Activated CD8-positive, alpha-beta memory T cell treated with anti-CD3 and anti-CD28 coated beads for 48 hours (primary cell): ENCODE results near the gene IAH1.

Experiments used
- DNase-seq, 3 experiments: peaks; one replicate each; pipeline ENCODE4 v3.0.0-alpha.2; 2020; ENCODE audit warnings: low read depth in 2 of 3, low spot score in 2 of 3

Gene IAH1, protein sequence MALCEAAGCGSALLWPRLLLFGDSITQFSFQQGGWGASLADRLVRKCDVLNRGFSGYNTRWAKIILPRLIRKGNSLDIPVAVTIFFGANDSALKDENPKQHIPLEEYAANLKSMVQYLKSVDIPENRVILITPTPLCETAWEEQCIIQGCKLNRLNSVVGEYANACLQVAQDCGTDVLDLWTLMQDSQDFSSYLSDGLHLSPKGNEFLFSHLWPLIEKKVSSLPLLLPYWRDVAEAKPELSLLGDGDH

DNA sequence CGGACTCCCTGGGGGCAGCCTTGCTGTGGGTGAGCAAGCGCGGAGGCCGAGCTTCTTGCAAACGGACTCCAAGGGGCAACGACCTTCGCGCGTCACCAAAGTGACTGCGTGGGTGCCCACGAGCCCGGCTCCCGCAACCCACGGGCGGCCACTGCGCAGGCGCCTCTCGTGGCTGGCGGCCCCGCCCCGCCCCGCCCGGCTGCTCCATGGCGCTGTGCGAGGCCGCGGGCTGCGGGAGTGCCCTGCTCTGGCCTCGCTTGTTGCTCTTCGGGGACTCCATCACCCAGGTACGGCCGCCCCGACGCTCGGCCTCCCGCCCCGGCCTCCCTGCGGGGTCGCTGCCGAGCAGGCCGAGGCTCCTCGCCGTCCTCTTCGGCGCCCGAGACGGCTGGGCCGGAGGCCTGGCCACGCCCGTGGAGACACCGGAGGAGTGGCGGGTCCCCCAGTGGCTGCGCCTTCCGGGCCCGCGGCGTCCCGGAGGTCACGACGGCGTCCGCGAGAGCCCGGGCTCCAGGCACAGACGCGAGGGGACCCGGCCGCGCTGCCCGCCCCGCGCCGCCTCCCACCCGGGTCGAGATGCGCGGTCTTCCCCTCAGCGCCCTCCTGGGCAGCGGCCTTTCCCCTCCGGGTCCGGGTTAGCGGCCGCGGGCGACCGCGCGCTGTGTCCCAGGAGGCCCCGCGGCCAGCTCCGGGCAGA is at the start of gene IAH1:
IAH1 (plus strand) TSS at position 191 of the 697 bp plus-strand sequence; CDS start at position 207, 16 bp downstream.
- DNase-seq: peak; percentile 44 to 50 (median 49)

DNA sequence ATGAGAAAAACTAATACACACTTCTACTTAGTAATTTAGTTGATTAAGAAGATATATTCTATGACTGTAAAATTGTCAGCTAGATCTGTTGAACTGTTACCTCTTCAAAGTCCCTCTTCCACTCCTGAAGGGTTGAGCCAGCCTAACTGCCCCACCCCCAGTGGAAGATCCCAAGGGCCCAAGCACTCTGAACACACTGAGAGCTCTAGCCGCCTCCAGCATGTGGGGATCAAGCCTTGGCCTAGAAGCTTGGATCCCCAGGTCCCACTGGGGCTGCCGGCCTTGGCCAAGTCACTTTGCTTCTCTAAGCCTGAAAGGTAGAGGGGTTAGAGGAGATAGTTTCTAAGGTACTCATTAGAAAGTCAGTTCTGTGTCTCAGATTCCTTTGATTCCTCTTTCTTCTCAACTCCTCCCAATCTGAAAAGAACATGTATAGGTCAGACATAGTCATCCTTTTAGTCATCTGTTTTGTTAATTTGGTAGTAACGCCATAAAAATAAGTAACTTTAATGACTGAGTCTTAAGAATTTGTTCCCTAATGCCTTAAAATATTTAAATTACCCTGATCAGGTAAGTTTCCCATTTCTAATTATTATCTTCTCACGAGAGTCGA is 45.3 kb upstream of the IAH1 start:
- no peak for DNase-seq

DNA sequence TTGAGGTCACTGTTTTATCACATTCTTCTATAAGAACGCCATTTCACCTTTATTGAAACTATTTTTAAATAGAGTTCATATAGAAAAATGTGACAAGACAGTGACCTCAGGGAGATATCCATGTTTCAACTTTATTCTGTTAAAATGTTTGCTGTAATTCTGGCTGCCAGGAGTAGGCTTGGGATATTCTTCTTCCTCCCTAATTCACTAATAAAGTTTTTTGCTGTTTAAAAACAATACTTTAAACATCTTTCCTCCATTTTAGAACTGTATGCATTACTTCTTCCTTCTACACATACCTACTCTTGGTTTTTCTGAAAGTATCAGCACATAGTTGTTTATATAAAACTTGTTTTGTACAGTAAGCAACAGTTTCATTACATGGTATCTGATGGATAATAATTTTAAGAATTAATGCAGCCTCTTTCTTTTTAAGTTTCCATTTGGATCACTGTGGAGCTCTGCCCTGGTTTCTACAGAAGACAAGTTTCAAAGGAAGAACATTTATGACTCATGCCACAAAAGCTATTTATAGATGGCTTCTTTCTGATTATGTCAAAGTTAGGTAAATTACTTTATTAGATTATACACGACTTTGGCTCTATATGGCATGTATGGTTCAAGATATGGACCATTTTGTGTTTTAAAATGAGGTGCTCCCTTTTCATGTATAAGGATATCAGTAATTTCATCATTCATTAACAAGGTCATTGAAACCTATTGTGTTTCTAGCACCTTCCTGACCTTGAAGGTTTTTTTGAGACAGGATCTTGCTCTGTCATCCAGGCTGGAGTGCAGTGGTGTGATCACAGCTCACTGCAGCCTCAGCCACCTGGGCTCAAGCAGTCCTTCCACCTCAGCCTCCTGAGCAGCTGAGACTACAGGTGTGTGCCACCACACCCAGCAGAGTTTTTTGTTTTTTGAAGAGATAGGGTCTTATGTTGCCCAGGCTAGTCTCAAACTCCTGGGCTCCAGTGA is 43.7 kb upstream of the IAH1 start:
- no peak for DNase-seq

DNA sequence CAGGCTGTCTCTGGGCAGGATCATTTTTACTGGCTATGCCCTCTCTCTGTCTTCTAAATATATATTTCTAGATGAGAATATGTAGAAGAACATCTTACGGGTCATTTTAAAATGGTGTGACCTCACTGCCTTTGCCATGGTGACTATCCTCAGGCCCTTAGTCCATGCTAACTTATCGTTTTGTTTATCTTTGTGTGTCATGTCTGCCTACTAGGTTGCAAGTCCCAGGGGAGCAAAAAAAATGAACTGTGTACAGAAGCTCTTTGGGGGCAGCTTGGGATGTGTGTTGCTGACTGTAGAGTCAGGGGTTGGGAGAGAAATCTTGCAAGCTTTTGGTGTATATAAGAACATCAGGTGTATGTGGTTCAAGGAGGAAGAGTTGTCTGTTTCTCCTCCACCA is 39.9 kb upstream of the IAH1 start:
- no peak for DNase-seq

DNA sequence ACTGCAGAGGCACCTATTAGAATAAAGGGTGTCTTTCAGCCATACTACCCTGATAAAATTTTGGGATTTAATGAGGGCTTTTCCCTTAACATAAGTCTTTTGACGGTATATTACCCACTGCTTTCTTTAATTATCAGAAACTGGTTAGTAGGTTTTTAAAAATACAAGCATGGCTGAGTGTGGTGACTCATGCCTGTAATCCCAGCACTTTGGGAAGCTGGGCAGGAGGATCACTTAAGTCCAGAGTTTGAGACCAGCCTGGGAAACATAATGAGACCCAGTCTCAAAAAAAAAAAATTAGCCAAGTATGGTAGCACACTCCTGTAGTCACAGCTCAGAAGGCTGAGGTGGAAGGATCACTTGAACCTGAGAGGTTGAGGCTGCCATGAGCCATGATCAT is 34.8 kb upstream of the IAH1 start:
- DNase-seq: no peak

DNA sequence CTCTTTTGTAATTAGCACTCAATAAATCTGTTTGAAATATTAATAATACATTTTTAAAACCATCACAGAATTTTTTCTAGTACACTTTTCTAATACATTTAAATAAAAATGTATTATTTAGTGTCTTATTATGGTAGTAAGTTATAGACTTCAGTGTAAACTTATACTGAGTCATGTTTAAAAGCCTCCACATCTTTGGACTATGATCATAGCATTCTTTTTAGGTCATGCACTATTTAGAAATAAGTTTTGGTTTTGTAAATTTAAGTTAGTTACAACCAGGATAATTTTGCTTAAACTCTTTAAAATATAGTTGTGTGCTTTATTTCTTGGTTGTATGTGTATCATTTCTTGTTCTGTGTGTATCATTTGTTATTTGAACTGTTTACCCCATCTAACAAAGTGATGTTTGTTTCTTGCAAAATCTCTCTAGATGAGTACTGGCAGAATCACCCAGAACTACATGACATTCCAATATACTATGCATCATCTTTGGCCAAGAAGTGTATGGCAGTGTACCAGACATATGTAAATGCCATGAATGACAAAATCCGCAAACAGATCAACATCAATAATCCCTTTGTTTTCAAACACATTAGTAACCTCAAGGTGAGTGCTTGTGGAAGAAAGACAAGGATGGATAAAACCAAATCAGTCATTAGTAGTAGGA is 34.2 kb upstream of the IAH1 start:
- no peak for DNase-seq

DNA sequence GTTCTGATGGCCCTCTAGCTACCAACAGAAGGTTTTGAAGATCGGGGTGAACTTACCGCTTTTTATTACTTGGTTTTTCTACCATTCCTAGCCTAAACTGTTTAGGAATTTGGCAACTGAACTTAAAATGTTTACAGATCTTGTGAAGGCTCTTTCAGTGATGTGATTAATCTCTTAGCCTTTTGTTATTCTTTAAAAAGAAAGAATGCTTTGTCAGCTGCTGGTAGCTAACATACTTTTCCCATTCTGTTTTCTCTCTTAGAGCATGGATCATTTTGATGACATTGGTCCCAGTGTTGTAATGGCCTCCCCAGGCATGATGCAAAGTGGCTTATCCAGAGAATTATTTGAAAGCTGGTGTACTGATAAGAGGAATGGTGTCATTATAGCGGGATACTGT is 32.8 kb upstream of the IAH1 start:
- DNase-seq: no peak

DNA sequence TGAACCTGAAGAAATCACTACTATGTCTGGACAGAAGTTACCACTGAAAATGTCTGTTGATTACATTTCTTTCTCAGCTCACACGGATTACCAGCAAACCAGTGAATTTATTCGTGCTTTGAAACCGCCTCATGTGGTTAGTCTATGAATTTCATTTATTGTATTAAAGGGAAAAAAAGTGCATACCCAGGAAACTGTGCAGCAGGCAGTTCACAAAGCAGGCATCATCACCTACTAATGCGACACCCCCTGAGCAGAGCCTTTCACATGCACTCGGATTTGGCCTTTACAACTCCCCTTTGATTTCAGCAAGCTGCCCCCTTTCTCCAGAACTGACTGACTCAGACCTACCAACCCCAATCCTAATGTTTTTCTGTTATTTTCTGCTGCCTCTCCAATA is 30.8 kb upstream of the IAH1 start:
- no peak for DNase-seq

DNA sequence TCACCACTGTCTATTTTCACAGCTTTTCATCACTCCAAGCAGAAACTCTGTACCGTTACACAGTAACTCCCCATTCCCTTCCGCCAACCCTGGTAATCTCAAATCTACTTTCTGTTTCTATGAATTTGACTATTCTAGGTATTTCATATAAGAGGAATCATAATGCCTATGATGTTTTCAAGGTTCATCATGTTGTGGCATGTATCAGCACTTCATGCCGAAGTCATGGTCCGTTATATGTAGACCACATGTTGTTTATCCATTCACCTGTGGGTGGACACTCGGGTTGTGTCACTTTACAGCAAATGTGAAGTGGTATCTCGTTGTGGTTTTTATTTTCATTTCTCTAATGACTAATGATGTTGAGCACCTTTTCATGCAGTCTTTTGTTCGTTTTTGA is 29.3 kb upstream of the IAH1 start:
- DNase-seq: no peak

DNA sequence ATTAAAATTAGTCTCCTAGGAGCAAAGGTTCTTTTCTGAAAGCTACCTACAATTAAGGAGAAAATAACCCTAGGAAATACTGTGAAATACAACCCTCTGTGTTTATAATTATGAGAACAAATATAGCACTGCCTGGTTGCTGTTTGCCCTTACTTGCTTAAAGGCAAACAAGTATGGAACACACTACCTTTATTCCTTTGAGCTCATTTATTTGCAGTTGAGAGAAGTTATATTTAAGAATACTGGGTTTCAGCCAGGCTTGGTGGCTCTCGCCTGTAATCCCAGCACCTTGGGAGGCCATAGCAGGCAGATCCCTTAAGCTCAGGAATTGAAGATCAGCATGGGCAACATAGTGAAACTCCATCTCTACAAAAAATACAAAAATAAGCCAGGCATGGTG is 23.1 kb upstream of the IAH1 start:
- no peak for DNase-seq

DNA sequence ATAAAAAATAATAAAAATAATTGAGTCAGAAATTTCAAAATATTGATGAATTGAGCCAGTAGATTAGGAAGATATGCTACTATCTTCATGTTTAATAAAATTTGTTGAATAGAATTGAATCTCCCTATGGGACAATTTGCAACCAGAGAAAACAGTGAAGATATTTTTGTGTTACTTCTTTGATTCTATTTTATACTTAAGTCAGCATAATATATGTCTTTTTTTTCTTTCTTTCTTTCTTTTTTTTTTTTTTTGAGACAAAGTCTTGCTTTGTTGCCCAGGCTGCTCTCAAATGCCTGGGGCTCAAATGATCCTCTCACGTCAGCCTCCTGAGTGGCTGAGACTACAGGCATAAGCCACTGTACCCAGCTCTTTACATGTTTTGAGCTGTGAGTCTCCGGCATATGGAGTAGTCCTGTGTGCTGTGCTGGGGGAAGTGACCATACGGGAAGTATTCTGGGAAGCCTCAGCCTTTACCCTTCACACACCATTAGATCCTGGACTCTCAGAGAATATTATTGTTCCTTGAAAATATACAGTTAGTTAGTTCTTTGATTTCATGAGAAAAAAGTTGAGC is 13.8 kb upstream of the IAH1 start:
- no peak for DNase-seq

DNA sequence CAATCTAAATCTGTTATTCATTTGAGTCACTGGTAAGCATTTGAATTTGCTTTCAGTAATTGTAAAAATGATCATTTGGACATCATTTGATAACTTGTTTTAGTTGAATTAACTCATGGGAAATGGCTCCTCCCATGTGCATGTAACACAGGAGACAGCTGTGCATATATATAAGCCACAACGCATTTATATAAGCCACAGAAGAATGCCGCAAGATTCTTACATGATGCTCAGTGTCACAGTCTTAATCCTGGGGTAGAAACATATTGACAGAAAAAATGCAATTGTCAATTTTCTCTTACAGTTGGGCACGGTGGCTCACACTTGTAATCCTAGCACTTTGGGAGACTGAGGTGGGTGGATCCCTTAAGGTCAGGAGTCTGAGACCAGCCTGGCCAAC is 13.3 kb upstream of the IAH1 start:
- no peak for DNase-seq

DNA sequence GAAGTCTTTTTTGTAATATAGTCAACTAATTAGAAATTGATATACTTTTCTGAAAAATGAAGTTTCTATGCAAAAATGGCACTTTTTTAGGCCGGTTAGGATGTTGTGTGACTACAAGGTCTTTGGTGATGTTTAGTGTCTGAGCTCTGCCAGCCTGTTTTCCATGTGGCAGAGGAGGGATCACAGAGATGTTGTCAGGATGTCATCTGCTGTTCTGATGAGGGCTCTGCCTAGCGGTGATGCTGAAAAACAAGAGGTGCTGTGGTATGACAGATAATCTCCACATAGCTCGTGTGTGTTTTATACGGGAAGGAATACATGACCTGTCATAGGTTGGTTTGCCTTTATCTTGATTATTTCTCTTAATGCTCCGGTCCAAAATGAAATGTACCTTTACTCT is 12.0 kb upstream of the IAH1 start:
- no peak for DNase-seq

DNA sequence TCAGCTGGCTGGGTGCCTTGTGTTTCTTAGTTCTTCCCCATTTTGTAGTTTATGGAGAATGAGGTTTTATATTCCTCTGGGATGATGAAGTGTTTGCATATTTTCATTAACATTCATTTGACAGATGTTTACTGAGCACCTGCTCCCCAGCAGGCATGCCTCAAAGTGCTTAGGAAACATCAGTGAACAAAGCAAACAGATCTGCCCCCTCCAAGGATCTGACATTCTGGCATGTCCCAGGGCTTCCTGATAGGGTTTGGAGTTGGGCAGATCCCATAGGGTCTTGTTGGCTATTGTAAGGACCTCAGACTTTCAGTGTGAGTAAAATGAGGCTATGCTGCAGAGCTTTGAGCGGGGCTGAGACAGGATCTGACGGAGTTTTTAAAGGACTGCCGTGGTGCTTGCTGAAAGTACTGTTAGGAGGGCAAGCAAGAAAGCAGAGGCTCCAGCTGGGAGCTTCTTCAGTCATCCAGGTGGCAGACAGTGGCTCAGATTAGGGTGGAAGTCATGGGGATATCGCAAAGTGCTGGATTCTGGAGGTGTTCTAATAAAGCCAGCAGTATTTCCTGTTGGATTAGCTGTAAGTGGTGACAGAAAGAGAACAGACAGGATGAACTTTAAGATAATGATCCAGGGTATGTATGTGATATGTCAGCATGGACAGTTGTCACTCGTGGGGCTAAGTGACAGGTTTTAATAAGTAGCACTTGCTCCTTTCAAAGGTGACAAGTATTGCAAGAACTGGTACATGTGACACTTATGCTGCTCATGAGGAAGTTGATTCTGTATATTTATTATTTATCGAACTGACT is 11.3 kb upstream of the IAH1 start:
- no peak for DNase-seq

DNA sequence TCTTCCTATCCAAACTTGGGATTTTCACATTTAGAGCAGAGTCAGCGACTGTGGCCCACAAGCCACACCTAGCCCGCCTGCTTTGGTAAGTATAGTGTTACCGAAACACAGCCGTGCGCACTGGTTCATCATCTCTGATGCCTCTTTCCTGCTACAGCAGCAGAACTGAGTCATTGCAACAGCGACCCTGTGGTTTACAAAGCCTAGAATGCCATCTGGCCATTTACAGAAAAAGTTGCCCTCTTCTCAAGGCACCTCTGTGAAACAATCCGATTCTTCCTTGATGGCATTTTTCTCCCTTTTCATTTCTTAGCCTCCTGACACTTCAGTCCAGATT is 10.7 kb upstream of the IAH1 start:
- no peak for DNase-seq

DNA sequence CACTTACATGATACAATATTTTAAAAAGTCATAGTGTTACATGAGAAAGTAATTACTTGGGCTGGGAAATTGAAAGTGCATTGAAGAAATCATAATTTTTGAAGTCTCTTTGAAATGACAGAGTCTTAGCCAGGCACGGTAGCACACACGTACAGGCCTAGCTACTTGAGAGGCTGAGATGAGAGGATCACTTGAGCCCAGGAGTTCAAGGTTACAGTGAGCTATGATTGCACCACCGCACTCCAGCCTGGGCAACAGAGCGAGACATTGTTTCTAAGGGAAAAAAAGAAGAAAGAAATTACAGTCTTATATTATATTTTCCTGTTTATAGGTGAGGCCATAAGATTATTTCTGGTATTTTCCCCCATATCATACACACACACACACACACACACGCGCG is 9.2 kb upstream of the IAH1 start:
- no peak for DNase-seq

DNA sequence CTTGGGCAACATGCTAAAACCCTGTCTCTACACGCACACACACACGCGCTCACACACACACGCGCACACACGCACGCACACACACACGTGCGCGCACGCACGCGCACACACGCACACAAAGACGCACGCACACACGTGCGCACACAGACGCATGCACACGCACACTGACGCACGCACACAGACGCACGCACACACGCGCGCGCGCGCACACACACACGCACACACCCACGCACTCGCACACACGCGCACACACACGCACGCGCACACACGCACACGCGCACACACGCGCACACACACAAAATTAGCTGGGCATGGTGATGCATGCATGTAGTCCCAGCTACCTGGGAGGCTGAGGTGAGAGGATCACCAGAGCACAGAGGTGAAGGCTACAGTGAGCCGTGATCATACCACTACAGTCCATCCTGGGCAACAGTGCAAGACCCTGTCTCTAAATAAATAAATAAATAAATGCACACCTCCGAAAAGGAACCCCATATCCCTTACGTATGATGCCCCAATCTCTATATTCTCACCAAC is 8.1 kb upstream of the IAH1 start:
- DNase-seq: no peak

DNA sequence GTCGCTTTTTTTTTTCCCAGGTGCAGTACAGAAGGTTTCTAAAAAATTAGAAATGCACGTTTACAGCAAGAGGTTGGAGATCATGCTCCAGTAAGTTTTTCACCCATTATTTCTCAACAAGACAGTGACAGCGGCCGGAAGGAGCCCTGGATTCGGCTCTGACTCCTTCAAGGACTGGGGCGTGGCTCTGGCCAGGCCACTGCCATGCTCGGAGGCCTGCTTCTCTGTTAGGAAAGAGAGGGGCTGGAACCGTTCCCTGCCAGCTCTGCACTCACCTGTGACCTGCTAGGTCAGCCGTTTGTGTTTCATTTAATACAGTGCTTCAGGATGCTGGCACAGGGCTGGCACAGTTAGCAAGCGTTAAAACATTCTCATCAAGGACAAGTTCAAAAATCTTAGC is 6.7 kb upstream of the IAH1 start:
- no peak for DNase-seq

DNA sequence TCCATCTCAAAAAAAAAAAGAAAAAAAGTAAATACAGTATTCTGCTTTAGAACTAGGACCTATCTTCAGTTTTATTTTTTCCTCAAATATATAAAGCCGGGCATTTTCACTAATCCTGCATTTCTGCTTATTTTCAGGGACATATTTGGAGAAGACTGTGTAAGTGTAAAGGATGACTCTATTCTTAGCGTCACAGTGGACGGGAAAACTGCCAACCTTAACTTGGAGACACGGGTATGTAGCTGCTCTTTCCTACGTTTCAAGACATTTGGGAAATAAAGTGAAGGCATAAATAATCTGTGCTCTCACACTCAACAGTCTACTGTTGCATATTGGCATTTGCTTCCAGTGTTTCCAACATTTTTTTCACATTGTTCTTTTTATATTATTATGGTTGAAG is 3.1 kb upstream of the IAH1 start:
- DNase-seq: no peak

DNA sequence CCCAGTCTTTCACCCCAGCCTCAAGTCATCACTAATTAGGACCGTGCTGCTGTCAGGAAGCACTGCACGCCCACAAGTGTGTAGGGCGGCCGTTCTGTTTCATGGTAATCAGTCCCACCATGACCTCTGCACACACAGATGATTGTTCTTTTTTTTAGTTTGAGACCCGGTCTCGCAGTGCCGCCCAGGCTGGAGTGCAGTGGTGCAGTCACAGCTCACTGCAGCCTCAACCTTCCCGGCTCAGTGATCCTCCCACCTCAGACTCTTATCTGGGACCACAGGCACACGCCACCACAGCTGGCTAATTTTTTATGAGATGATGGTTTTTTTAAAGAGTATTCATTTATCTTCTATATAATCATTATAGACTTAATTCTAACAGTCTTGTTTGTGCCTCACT is 1.8 kb upstream of the IAH1 start:
- no peak for DNase-seq
